Ovary (tissue), 9 donors: Measurements from ENCODE around the gene SLC19A1. TPM values are rescaled to one million over a fixed set of nuclear protein-coding genes. Genes with fewer than 3 reads are reported as not detected.
A peak's percentile ranks its signal among the peaks of the same experiment; 100 is the strongest.

Experiments
- DNase-seq, 5 donors: peaks; one replicate each; pipeline ENCODE4 v3.0.0-alpha.2; 2019 to 2020
- H3K27ac ChIP-seq, 2 donors: fragments of 200-600 bp; one replicate each; pipeline versions ENCODE4 v1.5.1 to v1.8.0; 2019 to 2022
- H3K27me3 ChIP-seq: fragments of 200-600 bp; one replicate; pipeline ENCODE4 v1.8.0; 2022
- H3K36me3 ChIP-seq: fragments of 200-600 bp; sonication (generic); one replicate; pipeline ENCODE4 v1.5.1; 2019
- H3K4me1 ChIP-seq: one replicate; pipeline ENCODE4 v1.8.1; 2013; ENCODE audit warnings: mild to moderate bottlenecking, moderate library complexity; ENCODE audit not compliant: insufficient read depth
- H3K4me3 ChIP-seq: fragments of 200-600 bp; sonication (generic); one replicate; pipeline ENCODE4 v1.5.1; 2017
- H3K9me3 ChIP-seq, 2 donors: fragments of 200-600 bp in 1 of 2; sonication (generic) in 1 of 2; one replicate each; pipeline versions ENCODE4 v1.5.1 to v1.8.1; 2013 to 2019; ENCODE audit warnings: mild to moderate bottlenecking in 1 of 2, moderate library complexity in 1 of 2
- CTCF ChIP-seq, 3 donors: fragments of 450-650 bp in 2 of 3; fragments of 200-600 bp in 1 of 3; IDR thresholded peaks; one replicate each; pipeline versions ENCODE4 v1.5.1 to v1.8.0; 2016 to 2022; ENCODE audit warnings: antibody characterized with exemption in 3 of 3, mild to moderate bottlenecking in 1 of 3
- EP300 ChIP-seq: sonication (generic); formaldehyde crosslinking; IDR thresholded peaks from one replicate; pipeline ENCODE4 v1.6.1; 2017; ENCODE audit warnings: antibody characterized with exemption
- POLR2A ChIP-seq: fragments of 450-650 bp; IDR thresholded peaks from one replicate; pipeline ENCODE4 v1.6.1; 2017; ENCODE audit warnings: antibody characterized with exemption, mild to moderate bottlenecking, moderate library complexity
- WGBS, 3 donors: extraction: QIAGEN DNeasy Blood & Tissue Kit in 1 of 3; methylation state at CpG; one replicate each; pipeline versions ENCODE4 v1.1.5 to v1.1.7; 2013 to 2017; 5-methylcytosine and 5-hydroxymethylcytosine counted together
- intact Hi-C, 4 donors: fragments of 100-400 bp; cut with DNase I; formaldehyde crosslinking; loops; one replicate each; pipeline versions ENCODE4 v1.11.0 to v1.15.1; 2022 to 2023
- polyA plus RNA-seq, 2 donors: library from polyadenylated mRNA; stranded (reverse); fragments of 200-250 nt in 1 of 2; fragments of 350-450 nt in 1 of 2; fragmentation: Illumina TruSeq in 1 of 2; extraction: RNeasy Lipid Tissue Mini Kit (QIAGEN cat#74804) in 1 of 2; gene quantifications; one replicate each; pipeline ENCODE4 v1.2.3, GENCODE V29; 2013 to 2014
- total RNA-seq, 7 donors: library from RNA; depleted of rRNA in 2 of 7; stranded (reverse); fragments of >200 nt in 2 of 7; fragmentation: NEBNext Ultra II Directional in 3 of 7; extraction: Animal tissue kit (Norgen Biotek cat#: 25700) in 3 of 7; gene quantifications; one replicate each; pipeline versions ENCODE4 v1.1.0 to v1.2.4, GENCODE V29; 2016 to 2023
- donor health status: DM: no; HTN: no; CAD: no; lungs with moderate emphysema.
- donor health status: DM: no; HTN: no; CAD: no.
- donor health status: Bipolar disorder and iron deficiency.
- donor health status: DM: yes; HTN: yes; CAD: no.
- donor health status: DM: no; HTN: no; CAD: no.
- donor health status: DM: yes; HTN: yes; CAD: no.

The SLC19A1 gene
- total and polyA plus RNA-seq, 9 donors = 0.88 to 18.2 (median 8.1) TPM

DNA sequence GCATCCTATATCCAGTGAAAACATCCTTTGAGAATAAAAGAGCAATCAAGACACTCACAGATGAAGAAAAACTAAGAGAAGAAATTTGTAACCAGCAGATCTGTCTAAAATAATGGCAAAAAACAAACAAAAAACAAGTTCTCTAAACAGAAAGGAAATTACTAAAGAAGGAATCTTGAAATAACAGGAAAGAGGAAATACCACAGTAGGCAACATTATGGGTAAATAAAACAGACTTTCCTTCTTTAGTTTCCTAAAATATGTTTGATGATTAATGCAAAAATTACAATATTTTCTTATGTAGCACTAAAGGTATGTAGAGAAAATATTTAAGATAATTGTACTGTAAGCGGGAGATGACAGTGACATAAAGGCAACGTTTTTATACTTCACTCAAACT is 23.5 kb downstream of the SLC19A1 start:
- intact Hi-C loops = no loop called here
- 86 to 91% (median 89%) methylated on average over 2 of the region's 2 CpGs for WGBS, 3 donors

GRCh38 chr21:45517249-45518065 is 24.8 kb downstream of the SLC19A1 start:
- WGBS, 3 donors = 94 to 96% (median 95%) methylated on average over 15 of the region's 15 CpGs
- Histone ChIP-seq H3K9me3 (peaks cover 0 to 5% of the 10 kb centered on the region in 2 donors), H3K36me3 (no peaks in the 10 kb centered on the region), H3K27me3 (no peaks in the 10 kb centered on the region), H3K4me3 (no peak overlapping the region), H3K4me1 (no peaks in the 10 kb centered on the region), H3K27ac (no peak overlapping the region)
- intact Hi-C loops = no loop called here
- TF ChIP-seq POLR2A = no peak
- TF ChIP-seq EP300 = no peak
- no peak for TF ChIP-seq CTCF (IDR thresholded peaks at IDR 0.05)
- DNase-seq = peak in 3 of 5 donors; percentile 12 to 24 (median 13)

More for the DNA sequence above, 23.5 kb downstream of the SLC19A1 start:
- TF ChIP-seq EP300 (no peak), POLR2A (no peak), CTCF (IDR thresholded peaks at IDR 0.05) (no peak)
- Histone ChIP-seq H3K4me1 (no peaks in the 10 kb centered on the region), H3K27ac (no peak overlapping the region), H3K4me3 (no peak overlapping the region), H3K36me3 (no peaks in the 10 kb centered on the region), H3K9me3 (peaks cover 0 to 5% of the 10 kb centered on the region in 2 donors), H3K27me3 (no peaks in the 10 kb centered on the region)
- no peak for DNase-seq

DNA sequence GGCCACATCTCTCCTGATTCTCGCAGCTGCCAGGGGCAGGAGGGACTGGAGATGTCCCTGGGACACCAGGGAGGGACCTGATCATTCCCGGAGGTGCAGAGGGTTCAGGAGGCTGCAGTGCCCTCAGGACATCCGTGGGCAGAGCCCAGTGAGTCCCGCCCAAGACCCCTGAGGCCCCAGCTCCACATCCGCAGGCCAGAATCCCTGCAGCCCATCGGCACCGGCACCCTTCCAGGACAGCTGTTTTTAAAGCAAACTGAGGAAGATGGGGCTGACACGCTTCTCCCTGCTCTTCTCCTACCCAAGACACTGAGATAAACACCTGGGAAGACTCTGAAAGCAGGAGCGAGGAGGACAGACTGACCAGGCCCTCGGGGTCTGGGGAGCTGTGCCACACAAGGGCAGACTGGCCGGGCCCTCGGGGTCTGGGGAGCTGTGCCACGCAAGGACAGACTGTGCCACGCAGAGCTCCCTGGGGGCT is 25.5 kb downstream of the SLC19A1 start:
- Histone ChIP-seq H3K4me1 (no peaks in the 10 kb centered on the region), H3K27me3 (no peaks in the 10 kb centered on the region), H3K36me3 (no peaks in the 10 kb centered on the region), H3K27ac (no peak overlapping the region), H3K9me3 (peaks cover 0 to 5% of the 10 kb centered on the region in 2 donors), H3K4me3 (no peak overlapping the region)
- peak in 1 of 5 donors; percentile 23 for DNase-seq
- intact Hi-C loops = no loop called here
- TF ChIP-seq POLR2A = no peak
- TF ChIP-seq EP300 = no peak
- no peak for TF ChIP-seq CTCF (IDR thresholded peaks at IDR 0.05)
- 88 to 91% (median 91%) methylated on average over 14 of the region's 14 CpGs for WGBS, 3 donors

DNA sequence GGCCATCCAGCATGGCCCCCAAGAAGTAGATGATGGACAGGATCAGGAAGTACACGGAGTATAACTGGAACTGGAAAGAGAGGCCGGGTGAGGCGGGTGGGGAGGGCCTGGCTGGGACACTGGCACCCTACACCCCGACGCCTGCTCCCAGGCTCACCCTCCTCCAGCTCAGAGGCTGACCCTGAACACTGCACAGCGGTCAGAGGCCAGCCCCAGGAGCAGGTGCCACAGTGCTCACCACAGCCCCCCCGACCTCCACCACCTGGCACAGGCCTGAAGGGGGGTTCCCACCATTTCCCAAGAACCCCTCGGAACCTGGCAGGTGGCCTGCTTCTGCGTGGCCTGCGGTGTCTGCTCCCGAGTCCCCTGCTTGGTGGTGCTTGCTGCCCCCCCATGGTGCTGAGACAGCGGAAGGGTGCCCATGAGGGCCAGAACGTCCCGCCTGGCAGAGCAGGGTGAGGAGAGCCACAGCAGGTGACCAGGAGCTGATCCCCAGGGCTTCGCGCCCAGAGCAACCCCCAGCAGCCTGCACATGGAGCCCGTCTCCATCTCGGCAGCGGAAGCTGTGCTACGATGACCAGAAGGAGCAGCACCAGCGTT is 26.1 kb downstream of the SLC19A1 start:
- H3K36me3 ChIP-seq = no peaks in the 10 kb centered on the region

More for the DNA sequence above, 26.1 kb downstream of the SLC19A1 start:
- DNase-seq = peak in 4 of 5 donors; percentile 19 to 38 (median 27)
- H3K9me3 ChIP-seq = peaks cover 0 to 5% of the 10 kb centered on the region in 2 donors
- no peaks in the 10 kb centered on the region for H3K4me1 ChIP-seq
- H3K27ac ChIP-seq = no peak overlapping the region
- 91 to 94% (median 92%) methylated on average over 19 to 21 of the region's 21 CpGs for WGBS, 3 donors
- TF ChIP-seq CTCF (IDR thresholded peaks at IDR 0.05) (no peak), POLR2A (no peak), EP300 (no peak)
- no peak overlapping the region for H3K4me3 ChIP-seq
- intact Hi-C loops = no loop called here
- H3K27me3 ChIP-seq = no peaks in the 10 kb centered on the region
